Activated CD8-positive, alpha-beta memory T cell treated with anti-CD3 and anti-CD28 coated beads for 1 hour (primary cell): ENCODE results near the gene ZNF493.

Source experiments
- DNase-seq, 2 donors: peaks; one replicate each; pipeline ENCODE4 v3.0.0-alpha.2; 2020; ENCODE audit warnings: low read depth in 1 of 2; ENCODE audit errors: extremely low read depth in 1 of 2

The ZNF493 gene

GRCh38 chr19:21396893-21397572, at the start of gene ZNF493:
TSS of gene ZNF493 (plus strand) at chr19:21397133. CDS start at chr19:21397238, 105 bp downstream.
- peak; percentile 76 for DNase-seq

GRCh38 chr19:21352830-21353229, 44.1 kb upstream of the ZNF493 start:
- no peak for DNase-seq

GRCh38 chr19:21358768-21359451, 38.0 kb upstream of the ZNF493 start, which contains the start of gene ZNF738:
TSS of gene ZNF738 (plus strand) at chr19:21359000. CDS start at chr19:21359141, 141 bp downstream.
- peak; percentile 62 to 63 for DNase-seq

GRCh38 chr19:21362291-21362690, 34.6 kb upstream of the ZNF493 start:
- no peak for DNase-seq

GRCh38 chr19:21383980-21384582, 12.9 kb upstream of the ZNF493 start:
- DNase-seq = no peak

- DNase-seq = no peak
Observed at GRCh38 chr19:21396121-21396520, 812 bp upstream of the ZNF493 start.

GRCh38 chr19:21398851-21399250, 1.9 kb downstream of the ZNF493 start:
- no peak for DNase-seq

GRCh38 chr19:21402303-21402985, 5.5 kb downstream of the ZNF493 start:
- no peak for DNase-seq

- no peak for DNase-seq
Observed at GRCh38 chr19:21410166-21410565, 13.2 kb downstream of the ZNF493 start.

GRCh38 chr19:21422244-21422643, 25.3 kb downstream of the ZNF493 start:
- no peak for DNase-seq

GRCh38 chr19:21423057-21424041, 26.4 kb downstream of the ZNF493 start:
- DNase-seq = no peak

- no peak for DNase-seq
Observed at GRCh38 chr19:21430675-21431074, 33.7 kb downstream of the ZNF493 start.

GRCh38 chr19:21432590-21432989, 35.7 kb downstream of the ZNF493 start:
- DNase-seq = no peak

- DNase-seq = no peak
Observed at GRCh38 chr19:21434516-21434915, 37.6 kb downstream of the ZNF493 start.

- DNase-seq = no peak
Observed at GRCh38 chr19:21434967-21435544, 38.1 kb downstream of the ZNF493 start.

GRCh38 chr19:21439201-21439751, 42.3 kb downstream of the ZNF493 start:
- DNase-seq = no peak

- DNase-seq = no peak
Observed at GRCh38 chr19:21440321-21440720, 43.4 kb downstream of the ZNF493 start.

GRCh38 chr19:21451187-21451586, 54.3 kb downstream of the ZNF493 start:
- DNase-seq = no peak

- no peak for DNase-seq
Observed at GRCh38 chr19:21454901-21455300, 58.0 kb downstream of the ZNF493 start.

GRCh38 chr19:21460686-21461085, 63.8 kb downstream of the ZNF493 start:
- DNase-seq = no peak
